CD14-positive monocyte (primary cell): ENCODE measurements around the gene ARHGEF16. TPM values are rescaled to one million over a fixed set of nuclear protein-coding genes. Genes with fewer than 3 reads are reported as not detected.

Source experiments
- DNase-seq, 3 donors: peaks; one replicate each; pipeline ENCODE4 v3.0.0-alpha.2; 2011 to 2022
- H2AFZ ChIP-seq: 2 replicates; pipeline ENCODE4 v1.6.0; 2012; ENCODE audit warnings: mild to moderate bottlenecking, low read depth, low read length, inconsistent platforms; ENCODE audit not compliant: insufficient read depth, poor library complexity, severe bottlenecking
- H3K27ac ChIP-seq, 2 donors: 1 replicate in 1 of 2; 2 replicates in 1 of 2; pipeline ENCODE4 v1.5.1; 2012 to 2013; ENCODE audit warnings: low read length in 2 of 2, control low read depth in 1 of 2, inconsistent platforms in 1 of 2, low read depth in 1 of 2, mild to moderate bottlenecking in 1 of 2
- H3K27me3 ChIP-seq, 2 donors: one replicate each; pipeline versions ENCODE4 v1.6.0 to v1.6.1; 2011 to 2013; ENCODE audit warnings: low read length in 2 of 2; ENCODE audit not compliant: control insufficient read depth in 2 of 2, insufficient read depth in 2 of 2
- H3K36me3 ChIP-seq, 2 donors: replicated peaks in 1 of 2; 1 replicate in 1 of 2; 2 replicates in 1 of 2; pipeline versions ENCODE4 v1.5.1 to v1.6.1; 2012 to 2013; ENCODE audit warnings: low read length in 2 of 2, control low read depth in 1 of 2, inconsistent platforms in 1 of 2, mild to moderate bottlenecking in 1 of 2; ENCODE audit not compliant: insufficient read depth in 2 of 2, control insufficient read depth in 1 of 2
- H3K4me1 ChIP-seq, 2 donors: 1 replicate in 1 of 2; 2 replicates in 1 of 2; pipeline versions ENCODE4 v1.5.1 to v1.6.1; 2012 to 2013; ENCODE audit warnings: low read length in 2 of 2, control low read depth in 1 of 2, inconsistent platforms in 1 of 2, mild to moderate bottlenecking in 1 of 2, moderate library complexity in 1 of 2; ENCODE audit not compliant: insufficient read depth in 2 of 2, control insufficient read depth in 1 of 2
- H3K4me2 ChIP-seq: replicated peaks from 2 replicates; pipeline ENCODE3; 2012; ENCODE audit warnings: low read length, moderate library complexity, mild to moderate bottlenecking; ENCODE audit not compliant: poor library complexity, severe bottlenecking; ENCODE audit errors: extremely low read depth
- H3K4me3 ChIP-seq, 3 experiments: fragments of 200-600 bp in 1 of 3; sonication (generic) in 1 of 3; replicated peaks in 1 of 3; 1 replicate in 2 of 3; 2 replicates in 1 of 3; pipeline ENCODE4 v1.5.1; 2011 to 2013; ENCODE audit warnings: low read length in 3 of 3, mild to moderate bottlenecking in 3 of 3, control low read depth in 2 of 3, low read depth in 2 of 3, inconsistent platforms in 1 of 3, moderate library complexity in 1 of 3
- H3K79me2 ChIP-seq: 2 replicates; pipeline ENCODE4 v1.6.0; 2012; ENCODE audit warnings: mild to moderate bottlenecking, control low read depth, inconsistent platforms, low read length, moderate library complexity; ENCODE audit not compliant: insufficient read depth
- H3K9ac ChIP-seq: 2 replicates; pipeline ENCODE4 v1.6.0; 2017; ENCODE audit warnings: low read length, mild to moderate bottlenecking; ENCODE audit not compliant: insufficient read depth, poor library complexity, severe bottlenecking
- H3K9me3 ChIP-seq, 2 donors: replicated peaks in 1 of 2; 1 replicate in 1 of 2; 2 replicates in 1 of 2; pipeline versions ENCODE4 v1.5.1 to v1.6.1; 2012 to 2013; ENCODE audit warnings: low read length in 2 of 2, control low read depth in 1 of 2; ENCODE audit not compliant: control insufficient read depth in 1 of 2, insufficient read depth in 1 of 2
- H4K20me1 ChIP-seq: 2 replicates; pipeline ENCODE4 v1.6.0; 2012; ENCODE audit warnings: mild to moderate bottlenecking, low read length, control low read depth, moderate library complexity; ENCODE audit not compliant: insufficient read depth
- H3K27ac Mint-ChIP-seq, 7 donors: one replicate each; pipeline ENCODE4 v1.8.0; 2020; ENCODE audit warnings: mild to moderate bottlenecking in 7 of 7, mixed read lengths in 7 of 7, moderate library complexity in 6 of 7, inconsistent platforms in 2 of 7
- H3K27me3 Mint-ChIP-seq, 3 donors: one replicate each; pipeline ENCODE4 v1.8.0; 2021 to 2022; ENCODE audit warnings: low read depth in 3 of 3, mild to moderate bottlenecking in 3 of 3, mixed read lengths in 3 of 3, moderate library complexity in 3 of 3, inconsistent platforms in 1 of 3
- H3K36me3 Mint-ChIP-seq, 2 donors: one replicate each; pipeline ENCODE4 v1.8.0; 2020; ENCODE audit warnings: mixed read lengths in 2 of 2, inconsistent platforms in 1 of 2, mild to moderate bottlenecking in 1 of 2
- H3K4me1 Mint-ChIP-seq: one replicate; pipeline ENCODE4 v1.8.0; 2020; ENCODE audit warnings: mild to moderate bottlenecking, mixed read lengths
- H3K4me3 Mint-ChIP-seq, 2 donors: one replicate each; pipeline ENCODE4 v1.8.0; 2020; ENCODE audit warnings: mild to moderate bottlenecking in 2 of 2, mixed read lengths in 2 of 2, moderate library complexity in 1 of 2
- H3K9me3 Mint-ChIP-seq, 7 donors: one replicate each; pipeline ENCODE4 v1.8.0; 2020 to 2022; ENCODE audit warnings: mixed read lengths in 7 of 7, mild to moderate bottlenecking in 6 of 7, moderate library complexity in 6 of 7, inconsistent platforms in 2 of 7
- WGBS: methylation state at CpG from one replicate; pipeline ENCODE4 v1.1.5; 2013; ENCODE audit warnings: missing lambda C conversion rate; ENCODE audit not compliant: insufficient coverage; 5-methylcytosine and 5-hydroxymethylcytosine counted together
- intact Hi-C, 2 donors: fragments of 100-400 bp; cut with micrococcal nuclease; formaldehyde crosslinking; loops; one replicate each; pipeline versions ENCODE4 v1.15.0 to v1.15.1; 2023
- polyA plus RNA-seq, 3 donors: library from polyadenylated mRNA; depleted of rRNA in 1 of 3; unstranded in 2 of 3; stranded (reverse) in 1 of 3; fragments of 300-500 nt in 2 of 3; fragments of >200 nt in 1 of 3; fragmentation: Illumina TruSeq in 2 of 3; gene quantifications; 1 replicate in 2 of 3; 2 replicates in 1 of 3; pipeline ENCODE4 v1.2.3, GENCODE V29; 2012 to 2021
- TF ChIP-seq, protein P1 (sequence below): fragments of 200-600 bp; IDR thresholded peaks from one replicate; pipeline ENCODE4 v1.8.0; 2022; ENCODE audit warnings: antibody characterized with exemption, mild to moderate bottlenecking

The ARHGEF16 gene
- polyA plus RNA-seq, 3 donors, result not detected

DNA sequence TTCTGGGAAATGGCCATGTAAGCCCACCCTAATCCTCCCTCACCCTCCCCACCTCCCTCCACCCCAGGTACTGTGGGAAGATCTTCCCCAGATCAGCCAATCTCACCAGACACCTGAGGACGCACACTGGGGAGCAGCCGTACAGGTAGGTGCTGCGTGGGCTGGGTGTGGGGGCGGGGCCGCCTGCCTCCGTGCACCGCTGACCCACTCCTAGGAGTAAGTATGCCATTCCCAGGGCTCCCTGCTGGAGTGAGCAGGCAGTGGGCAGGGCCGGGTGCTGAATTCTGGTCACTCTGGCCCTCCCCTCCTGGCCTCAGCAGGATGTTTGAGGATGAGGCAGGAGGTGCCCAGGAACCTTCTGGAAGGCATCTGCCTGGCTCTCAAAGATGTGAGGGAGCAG is 35.9 kb upstream of the ARHGEF16 start:
- Mint-ChIP-seq H3K36me3 (no peaks in the 10 kb centered on the region), H3K4me1 (no peaks in the 10 kb centered on the region), H3K9me3 (peaks cover 4 to 15% (median 10%) of the 10 kb centered on the region in 7 donors), H3K4me3 (no peak overlapping the region), H3K27ac (no peak overlapping the region), H3K27me3 (peaks cover 7 to 16% (median 11%) of the 10 kb centered on the region in 3 donors)
- intact Hi-C loops, result no loop called here
- no peaks in the 10 kb centered on the region for H3K36me3 ChIP-seq
- no peaks in the 10 kb centered on the region for H3K79me2 ChIP-seq
- H3K4me3 ChIP-seq, result no peak overlapping the region
- H3K27ac ChIP-seq, result no peak overlapping the region
- H4K20me1 ChIP-seq, result no peaks in the 10 kb centered on the region
- peaks cover 0 to 2% of the 10 kb centered on the region in 2 donors for H3K27me3 ChIP-seq
- no peak for DNase-seq
- 100% methylated on average over 7 of the region's 8 CpGs for WGBS
- no peak overlapping the region for H3K4me2 ChIP-seq
- H2AFZ ChIP-seq, result no peak overlapping the region
- TF ChIP-seq, protein P1, sequence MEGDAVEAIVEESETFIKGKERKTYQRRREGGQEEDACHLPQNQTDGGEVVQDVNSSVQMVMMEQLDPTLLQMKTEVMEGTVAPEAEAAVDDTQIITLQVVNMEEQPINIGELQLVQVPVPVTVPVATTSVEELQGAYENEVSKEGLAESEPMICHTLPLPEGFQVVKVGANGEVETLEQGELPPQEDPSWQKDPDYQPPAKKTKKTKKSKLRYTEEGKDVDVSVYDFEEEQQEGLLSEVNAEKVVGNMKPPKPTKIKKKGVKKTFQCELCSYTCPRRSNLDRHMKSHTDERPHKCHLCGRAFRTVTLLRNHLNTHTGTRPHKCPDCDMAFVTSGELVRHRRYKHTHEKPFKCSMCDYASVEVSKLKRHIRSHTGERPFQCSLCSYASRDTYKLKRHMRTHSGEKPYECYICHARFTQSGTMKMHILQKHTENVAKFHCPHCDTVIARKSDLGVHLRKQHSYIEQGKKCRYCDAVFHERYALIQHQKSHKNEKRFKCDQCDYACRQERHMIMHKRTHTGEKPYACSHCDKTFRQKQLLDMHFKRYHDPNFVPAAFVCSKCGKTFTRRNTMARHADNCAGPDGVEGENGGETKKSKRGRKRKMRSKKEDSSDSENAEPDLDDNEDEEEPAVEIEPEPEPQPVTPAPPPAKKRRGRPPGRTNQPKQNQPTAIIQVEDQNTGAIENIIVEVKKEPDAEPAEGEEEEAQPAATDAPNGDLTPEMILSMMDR, result no peak
- H3K9me3 ChIP-seq, result peaks cover 8 to 15% of the 10 kb centered on the region in 2 donors
- H3K9ac ChIP-seq, result no peak overlapping the region
- no peaks in the 10 kb centered on the region for H3K4me1 ChIP-seq

DNA sequence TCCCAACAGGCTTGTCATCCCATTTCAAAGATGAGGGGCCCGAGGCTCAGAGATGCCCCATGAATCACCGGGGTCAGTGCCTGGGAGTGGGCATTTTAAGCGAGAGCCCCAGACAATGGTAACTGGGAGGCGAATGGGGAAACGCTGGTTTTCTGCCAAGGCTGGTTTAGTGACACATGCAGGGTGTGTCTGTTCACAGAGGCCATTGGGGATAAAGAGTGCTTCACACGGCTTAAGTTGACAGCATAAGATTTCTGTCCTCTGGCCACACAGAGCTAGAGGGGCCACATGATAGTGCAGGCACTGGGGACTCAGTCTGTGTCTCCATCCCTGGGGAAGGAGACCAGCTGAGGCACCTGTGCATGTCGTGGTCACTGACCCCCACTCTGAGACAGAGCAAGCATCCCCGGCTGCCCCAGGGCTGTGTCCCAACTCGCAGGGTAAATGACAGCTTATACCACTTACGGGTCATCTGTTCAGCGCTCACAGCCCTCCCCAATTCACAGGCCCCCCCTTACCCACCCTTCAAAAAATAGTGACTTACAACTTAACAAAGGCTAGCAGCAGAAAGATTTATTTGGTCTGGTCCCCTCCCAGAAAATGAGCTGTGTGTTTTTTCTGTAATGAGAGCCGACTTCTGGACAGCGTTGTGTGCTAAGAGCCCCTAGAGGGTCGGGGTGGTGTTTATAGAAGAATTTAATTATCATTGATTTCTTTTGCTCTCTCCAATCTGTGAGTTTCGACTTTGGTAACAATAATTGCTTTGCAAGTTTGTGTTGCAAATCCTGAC is 34.9 kb upstream of the ARHGEF16 start:
- Histone ChIP-seq H3K4me3 (no peak overlapping the region), H3K4me2 (no peak overlapping the region), H3K4me1 (no peaks in the 10 kb centered on the region), H3K79me2 (no peaks in the 10 kb centered on the region), H4K20me1 (no peaks in the 10 kb centered on the region), H3K36me3 (no peaks in the 10 kb centered on the region), H2AFZ (no peak overlapping the region), H3K9ac (no peak overlapping the region), H3K9me3 (peaks cover 8 to 15% of the 10 kb centered on the region in 2 donors), H3K27me3 (peaks cover 0 to 2% of the 10 kb centered on the region in 2 donors), H3K27ac (no peak overlapping the region)
- Mint-ChIP-seq H3K36me3 (no peaks in the 10 kb centered on the region), H3K4me3 (no peak overlapping the region), H3K9me3 (peaks cover 4 to 16% (median 10%) of the 10 kb centered on the region in 7 donors), H3K27me3 (peaks cover 9 to 16% (median 13%) of the 10 kb centered on the region in 3 donors), H3K4me1 (no peaks in the 10 kb centered on the region), H3K27ac (no peak overlapping the region)
- no peak for DNase-seq
- 90% methylated on average over 11 of the region's 15 CpGs for WGBS
- intact Hi-C loops, result loop anchor here in 1 of 2 donors (5.0 kb wide), 1 partner anchor 412 kb away; no protein-coding TSS in a partner anchor
- TF ChIP-seq, protein P1, result no peak
